22Rv1 (cell line): Measurements from ENCODE around the gene TMEM18.

Experiments
- H3K27ac ChIP-seq: fragments of 450-650 bp; 2 replicates; pipeline ENCODE4 v1.5.1; 2017
- CTCF ChIP-seq: fragments of 450-650 bp; IDR thresholded peaks from 2 replicates; pipeline ENCODE4 v1.5.1; 2017; ENCODE audit warnings: mild to moderate bottlenecking
- ZFX ChIP-seq: fragments of 450-650 bp; IDR thresholded peaks from 2 replicates; pipeline ENCODE4 v1.6.1; 2017; ENCODE audit warnings: antibody characterized with exemption, borderline replicate concordance

Gene TMEM18

GRCh38 chr2:677056-677958, at the start of gene TMEM18:
TMEM18 (minus strand) TSS chr2:677406; CDS start chr2:677345, 61 bp downstream.
- no peak for TF ChIP-seq ZFX
- peak; percentile 27 for TF ChIP-seq CTCF
- peak within 1 kb of the TSS; percentile 95 for H3K27ac ChIP-seq

GRCh38 chr2:726169-726568, 49.0 kb upstream of the TMEM18 start:
- TF ChIP-seq CTCF (no peak), ZFX (no peak)
- H3K27ac ChIP-seq: no peak overlapping the region

GRCh38 chr2:725468-725867, 48.3 kb upstream of the TMEM18 start:
- H3K27ac ChIP-seq: no peak overlapping the region
- TF ChIP-seq ZFX (no peak), CTCF (no peak)

DNA sequence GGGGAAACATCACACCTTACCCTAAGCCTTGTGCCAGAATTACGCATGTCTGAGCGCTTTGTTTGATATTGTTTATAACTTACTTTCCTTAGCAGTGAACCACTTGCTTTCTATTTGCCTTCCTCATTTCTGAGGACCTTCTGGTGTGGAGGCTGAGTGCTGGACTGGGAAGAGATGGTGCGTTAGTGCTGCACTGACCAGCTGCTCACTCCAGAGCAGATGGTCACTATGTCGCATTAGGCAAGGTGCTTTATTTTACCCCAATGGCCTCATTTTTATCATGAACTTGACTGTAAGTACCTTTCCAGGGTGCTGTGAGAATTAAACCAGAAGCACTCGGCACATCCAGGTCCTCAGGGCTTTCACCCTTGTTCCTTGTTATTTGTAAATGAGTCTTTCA, 46.6 kb upstream of the TMEM18 start:
- H3K27ac ChIP-seq: no peak overlapping the region
- TF ChIP-seq ZFX (no peak), CTCF (no peak)

DNA sequence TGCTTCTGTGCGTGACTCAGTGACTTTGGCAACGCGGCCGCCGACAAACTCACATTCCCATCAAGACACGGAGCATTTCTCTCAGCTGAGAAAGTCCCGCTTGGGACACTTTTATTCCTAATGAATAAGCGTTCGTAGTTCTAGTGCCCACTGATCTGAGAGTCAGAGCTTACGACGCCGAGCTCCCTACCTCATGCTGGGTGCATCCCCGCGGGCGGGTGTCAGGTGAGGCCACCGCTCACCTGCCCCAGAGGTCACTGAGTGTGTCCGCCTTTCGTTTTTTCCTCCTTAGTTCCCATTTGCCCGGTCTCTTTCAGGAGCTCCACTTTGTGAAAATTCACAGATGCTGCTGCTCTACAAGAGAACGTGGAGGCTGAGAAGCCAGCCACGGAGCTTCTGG, 43.6 kb upstream of the TMEM18 start:
- TF ChIP-seq CTCF (no peak), ZFX (no peak)

DNA sequence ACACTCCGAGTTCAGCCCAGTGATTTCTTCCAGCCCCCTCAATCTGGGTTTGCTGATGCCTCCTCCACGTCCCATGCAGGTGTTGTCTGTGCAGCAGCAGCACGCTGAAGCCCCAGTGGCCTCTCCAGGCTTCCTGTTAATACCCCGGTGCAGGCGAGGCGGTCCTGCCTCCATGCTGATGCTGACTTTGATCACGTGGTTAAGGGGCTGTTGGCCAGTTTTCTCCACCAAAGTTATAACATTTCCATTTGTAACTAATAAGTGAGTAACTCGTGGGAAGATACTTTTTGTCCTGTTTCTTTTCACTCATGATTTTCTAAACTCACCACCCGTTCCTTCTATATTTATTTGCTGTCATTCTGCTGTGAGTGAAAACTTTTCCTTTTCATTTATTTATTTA, 42.5 kb upstream of the TMEM18 start:
- TF ChIP-seq CTCF: no peak
- no peak for TF ChIP-seq ZFX
- no peak overlapping the region for H3K27ac ChIP-seq

More for the DNA sequence above, 43.6 kb upstream of the TMEM18 start:
- H3K27ac ChIP-seq: no peak overlapping the region

GRCh38 chr2:719191-719590, 42.0 kb upstream of the TMEM18 start:
- TF ChIP-seq ZFX (no peak), CTCF (no peak)
- H3K27ac ChIP-seq: no peak overlapping the region
